GM21360 (cell line): ENCODE measurements around the gene LUZP2.

Experiments
- ATAC-seq: cut with Tn5 transposase; IDR thresholded peaks from one replicate; pipeline ENCODE4 v1.9.1; 2021; ENCODE audit warnings: mild to moderate bottlenecking, moderate library complexity; ENCODE audit not compliant: unreplicated experiment

LUZP2 gene

DNA sequence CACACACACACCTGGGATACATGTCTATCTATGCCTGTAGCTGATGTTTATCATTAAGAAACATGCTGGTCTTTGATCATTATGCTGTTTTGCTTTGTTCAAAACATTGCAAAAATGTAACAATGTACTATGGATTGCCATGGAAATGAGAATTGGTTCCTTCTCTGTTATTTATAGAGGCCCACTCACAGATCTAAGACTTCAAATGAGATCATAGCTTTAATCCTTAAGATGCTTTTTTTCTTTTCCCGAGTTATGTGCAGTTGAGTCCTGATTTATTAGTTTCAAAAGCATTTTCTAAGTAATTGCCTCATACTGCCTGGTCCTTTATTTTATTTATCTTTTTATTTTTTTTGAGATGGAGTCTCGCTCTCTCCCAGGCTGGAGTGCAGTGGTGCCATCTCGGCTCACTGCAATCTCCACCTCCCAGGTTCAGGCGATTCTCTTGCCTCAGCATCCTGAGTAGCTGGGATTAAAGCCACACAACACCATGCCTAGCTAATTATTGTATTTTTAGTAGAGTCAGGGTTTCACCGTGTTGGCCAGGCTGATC is 131.4 kb downstream of the LUZP2 start:
- no peak for ATAC-seq

DNA sequence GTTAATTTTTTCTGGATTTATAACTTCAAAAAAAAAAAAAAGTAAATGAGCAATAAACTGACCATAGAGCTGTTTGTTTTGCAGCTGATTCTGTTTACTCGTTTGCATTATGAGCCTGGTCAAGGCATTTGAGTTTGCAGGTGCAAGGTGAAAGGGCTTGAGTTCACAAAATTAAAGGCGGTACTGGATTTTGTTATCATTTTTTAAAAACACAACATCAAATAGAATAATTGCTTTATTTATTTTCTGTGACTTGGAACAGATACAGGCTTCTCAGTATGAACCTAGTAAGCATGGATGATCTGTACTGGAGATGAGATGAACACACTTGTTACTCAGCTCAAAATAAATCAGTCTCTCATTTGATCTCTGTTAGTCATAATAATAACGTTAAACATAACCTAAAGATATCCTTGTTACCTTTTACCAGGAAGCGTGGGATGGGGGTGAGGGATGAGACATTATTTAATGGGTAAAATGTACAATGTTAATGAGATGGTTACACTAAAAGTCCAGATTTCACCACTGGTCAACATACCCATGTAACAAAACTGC is 137.8 kb downstream of the LUZP2 start:
- ATAC-seq: no peak

DNA sequence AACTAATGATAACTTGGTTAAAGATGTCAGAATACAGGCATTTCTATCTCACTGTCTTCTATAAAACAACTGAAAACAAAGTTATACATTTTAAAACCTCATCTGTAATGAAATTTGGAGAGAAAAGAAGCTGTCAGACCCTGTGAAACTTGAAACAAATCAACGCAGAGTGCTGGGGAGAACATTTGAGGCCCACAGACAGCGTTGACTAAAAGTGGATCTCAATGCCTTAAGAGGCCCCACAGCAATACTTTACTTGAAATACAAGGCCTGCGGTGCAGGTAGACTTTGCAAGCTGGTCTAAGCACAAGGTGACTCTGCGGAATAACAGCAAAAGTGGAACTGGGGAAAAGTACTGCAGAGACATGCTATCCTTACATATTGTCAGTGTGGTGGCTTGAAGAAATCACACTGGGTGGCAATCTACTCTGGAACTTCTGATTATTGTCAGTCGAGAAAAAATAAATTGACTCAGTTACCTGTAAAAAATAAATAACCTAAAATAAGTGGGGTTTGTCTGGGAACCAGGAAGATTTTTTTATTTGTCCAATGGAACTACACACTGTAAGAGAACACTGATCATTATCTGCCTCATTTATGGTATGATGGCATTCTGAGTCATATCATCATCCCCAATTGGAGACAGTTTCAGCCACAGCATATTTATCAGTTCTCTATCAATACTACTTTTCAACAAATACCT is 138.9 kb downstream of the LUZP2 start:
- ATAC-seq: no peak

DNA sequence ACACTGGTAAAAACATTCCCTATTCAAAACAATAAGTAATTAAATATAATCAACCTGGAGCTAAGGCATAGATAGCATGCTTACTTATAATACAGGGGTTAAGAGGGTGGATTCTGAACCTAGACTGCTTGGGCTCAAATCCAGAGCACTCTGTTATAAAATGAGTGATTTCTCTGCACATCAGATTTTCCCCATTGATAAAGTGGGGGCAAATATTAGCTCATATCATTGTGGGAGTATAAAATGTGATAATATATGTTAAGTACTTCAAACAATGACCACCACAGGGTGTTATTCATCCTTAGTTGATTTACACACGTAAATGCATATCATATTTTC is 139.4 kb downstream of the LUZP2 start:
- no peak for ATAC-seq

DNA sequence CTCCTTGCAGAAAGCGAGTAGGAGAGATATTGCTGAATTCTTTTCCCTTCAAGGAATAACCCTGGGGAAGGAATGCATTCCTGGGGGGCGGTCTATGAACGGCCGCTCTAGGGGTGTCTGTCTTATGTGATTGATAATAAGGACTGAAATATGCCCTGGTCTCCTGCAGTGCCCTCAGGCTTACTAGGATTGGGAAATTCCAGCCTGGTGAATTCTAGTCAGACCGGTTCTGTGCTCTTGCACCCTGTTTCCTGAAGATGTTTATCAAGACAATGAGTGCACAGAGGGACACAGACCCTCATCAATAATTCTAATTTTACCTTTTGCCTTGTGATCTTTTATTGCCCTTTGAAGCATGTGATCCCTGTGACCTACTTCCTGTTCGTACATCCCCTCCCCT is 140.7 kb downstream of the LUZP2 start:
- ATAC-seq: no peak

DNA sequence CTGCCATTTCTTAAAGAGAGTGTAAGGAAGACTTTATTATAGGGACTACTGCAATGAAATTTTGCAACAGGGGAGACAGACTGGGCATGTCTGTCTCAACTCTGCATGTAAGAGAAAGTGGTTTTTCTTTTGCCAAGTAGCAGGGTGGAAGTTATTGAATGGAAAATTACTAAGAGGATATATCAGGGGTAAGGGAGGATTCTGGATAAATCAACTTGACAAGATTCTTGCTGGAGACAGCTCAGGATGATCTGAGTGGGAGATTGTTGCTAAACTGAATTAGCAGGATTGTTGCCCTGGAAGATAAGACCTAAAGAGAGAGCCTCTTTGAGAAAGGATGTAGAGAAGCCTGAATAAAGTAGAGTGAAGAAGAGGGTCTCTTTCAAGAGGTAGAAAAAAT is 145.8 kb downstream of the LUZP2 start:
- no peak for ATAC-seq

DNA sequence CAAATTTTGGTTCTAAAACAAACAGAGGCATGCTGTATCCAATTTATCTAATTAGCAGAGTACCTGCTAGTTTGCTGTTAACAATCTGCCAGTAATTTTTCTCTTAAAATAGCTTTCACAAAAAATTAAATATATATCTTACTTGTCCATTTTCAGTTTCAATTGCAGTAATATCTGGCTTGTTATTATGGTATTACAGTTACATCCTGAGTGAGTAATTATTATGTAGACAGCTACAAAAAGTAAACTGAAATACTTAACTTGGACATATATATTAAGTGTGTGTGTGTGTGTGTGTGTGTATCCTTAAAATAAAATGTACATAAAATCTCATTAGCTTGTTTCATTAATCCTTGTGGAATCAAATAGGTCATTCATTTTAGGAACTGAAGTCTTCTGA is 148.7 kb downstream of the LUZP2 start:
- ATAC-seq: no peak

DNA sequence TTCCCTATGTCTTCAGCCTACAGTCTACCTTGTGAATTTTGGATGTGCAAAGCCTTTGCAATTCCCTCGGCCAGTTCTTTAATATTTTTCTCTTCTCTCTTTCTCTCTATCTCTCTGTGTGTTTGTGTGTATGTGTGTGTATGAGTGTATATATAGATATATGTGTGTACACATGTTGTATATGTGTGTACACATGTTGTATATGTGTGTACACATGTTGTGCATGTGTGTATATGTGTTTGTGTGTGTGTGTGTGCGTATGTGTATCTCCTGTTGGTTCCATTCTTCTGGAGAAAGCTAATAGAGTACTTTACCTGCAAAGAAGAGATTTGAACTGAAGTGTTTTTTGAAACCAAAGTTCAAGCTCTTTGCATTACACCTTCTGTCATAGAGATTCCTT is 155.0 kb downstream of the LUZP2 start:
- no peak for ATAC-seq

DNA sequence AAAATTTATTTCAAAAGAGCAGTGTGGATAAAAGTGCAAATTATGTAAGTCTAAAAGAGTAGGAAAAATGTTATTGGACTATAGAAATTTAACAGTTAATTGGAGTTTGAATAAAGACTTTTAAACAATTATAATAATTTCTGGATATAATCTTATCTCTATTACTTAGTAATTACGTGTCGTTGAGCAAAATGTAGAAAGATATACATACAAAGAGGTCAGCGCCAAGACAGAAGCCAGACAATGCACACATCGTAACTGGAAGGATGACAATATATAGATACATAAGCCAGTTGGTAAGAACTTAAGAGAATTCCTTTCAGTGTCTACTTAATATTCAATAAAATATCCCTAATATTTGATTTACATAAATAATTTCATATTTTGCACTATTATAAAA is 157.0 kb downstream of the LUZP2 start:
- ATAC-seq: no peak

DNA sequence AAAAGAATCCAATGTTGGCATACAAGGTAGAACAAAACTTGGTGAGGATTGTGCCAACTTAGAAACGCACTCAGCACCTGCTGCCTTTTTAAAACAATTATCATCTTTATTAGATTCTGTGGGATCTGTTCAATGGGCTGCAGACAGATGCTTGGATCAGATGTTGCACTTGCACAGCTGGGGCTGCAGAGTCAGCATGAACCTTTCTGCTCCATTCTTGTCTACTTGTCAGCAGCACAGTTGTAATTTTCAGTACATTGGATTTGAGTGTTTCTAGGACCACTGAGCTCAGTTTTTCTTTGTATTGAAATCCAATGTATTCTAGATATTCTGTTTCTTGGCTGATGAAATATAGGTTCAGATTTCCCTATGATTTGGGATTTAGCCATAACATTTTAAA is 164.5 kb downstream of the LUZP2 start:
- ATAC-seq: no peak

DNA sequence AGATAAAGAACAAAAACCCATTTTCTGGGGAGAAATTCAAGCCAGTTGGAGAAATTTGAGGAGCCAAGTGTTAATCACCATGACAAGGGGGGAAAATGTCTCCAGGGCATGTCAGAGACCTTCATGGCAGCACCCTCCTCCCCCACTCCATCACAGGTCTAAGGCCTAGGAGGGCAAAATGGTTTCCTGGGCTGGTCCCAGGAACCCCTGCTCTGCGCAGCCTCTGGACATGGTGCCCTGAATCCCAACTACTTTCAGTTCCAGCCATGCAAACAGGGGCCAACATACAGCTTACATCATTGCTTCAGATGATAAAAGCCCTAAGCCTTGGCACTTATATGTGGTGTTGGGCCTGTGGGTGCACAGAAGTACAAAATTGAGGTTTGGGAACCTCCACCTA is 167.5 kb downstream of the LUZP2 start:
- no peak for ATAC-seq

DNA sequence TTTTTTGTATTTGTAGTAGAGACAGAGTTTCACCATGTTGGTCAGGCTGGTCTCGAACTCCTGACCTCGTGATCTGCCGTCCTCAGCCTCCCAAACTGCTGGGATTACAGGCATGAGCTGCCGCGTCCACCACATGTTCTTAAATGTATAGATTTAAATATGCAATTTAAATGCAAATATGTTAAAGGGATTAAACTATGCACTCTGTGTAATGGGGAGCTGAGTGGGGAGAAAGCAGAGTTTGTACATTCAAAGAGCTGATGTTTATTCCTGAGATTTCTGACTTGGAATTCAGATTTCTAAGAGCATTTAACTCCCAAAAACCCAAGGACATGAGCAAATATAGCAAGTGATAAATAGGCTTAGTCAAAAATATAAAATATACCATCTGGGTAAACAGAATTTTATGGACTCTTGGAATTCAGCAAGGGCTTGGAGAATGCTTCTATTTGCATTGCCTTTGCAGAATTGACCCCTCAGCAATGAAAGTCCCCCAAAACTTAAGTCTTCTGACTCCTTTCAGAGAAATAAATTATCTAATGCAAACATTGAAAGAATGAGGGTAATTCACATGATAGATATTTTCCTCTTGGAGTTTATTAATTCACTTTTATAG is 170.6 kb downstream of the LUZP2 start:
- ATAC-seq: no peak

DNA sequence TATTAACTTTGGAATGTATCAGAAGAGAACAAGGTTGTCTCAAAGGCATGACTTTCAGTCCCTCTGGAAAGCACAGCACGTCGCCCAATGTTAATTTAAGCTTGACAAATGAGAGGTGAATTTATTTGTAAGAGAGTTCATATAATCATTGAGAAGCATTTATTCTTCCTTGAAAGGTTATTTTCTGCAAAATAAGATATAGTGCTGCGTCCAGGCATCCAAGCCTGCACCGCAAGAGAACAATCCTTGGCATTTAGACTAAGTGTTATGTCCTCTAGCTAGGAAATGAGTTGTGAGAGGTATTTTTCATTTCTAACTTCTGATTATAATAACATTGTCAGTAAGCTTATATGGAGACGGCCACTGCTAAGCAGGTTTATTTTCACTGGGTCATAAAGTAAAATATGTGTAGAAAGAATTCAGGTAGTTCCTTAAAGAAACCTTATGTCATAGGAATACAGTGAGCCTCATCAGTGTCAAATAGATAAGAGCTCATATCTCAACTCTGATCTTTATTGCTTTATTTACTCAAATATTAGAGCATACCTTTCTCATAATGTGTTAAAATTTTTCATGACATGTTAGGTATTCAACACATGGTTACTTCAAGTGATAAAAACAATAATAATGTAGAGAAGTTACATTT is 182.0 kb downstream of the LUZP2 start:
- ATAC-seq: no peak

DNA sequence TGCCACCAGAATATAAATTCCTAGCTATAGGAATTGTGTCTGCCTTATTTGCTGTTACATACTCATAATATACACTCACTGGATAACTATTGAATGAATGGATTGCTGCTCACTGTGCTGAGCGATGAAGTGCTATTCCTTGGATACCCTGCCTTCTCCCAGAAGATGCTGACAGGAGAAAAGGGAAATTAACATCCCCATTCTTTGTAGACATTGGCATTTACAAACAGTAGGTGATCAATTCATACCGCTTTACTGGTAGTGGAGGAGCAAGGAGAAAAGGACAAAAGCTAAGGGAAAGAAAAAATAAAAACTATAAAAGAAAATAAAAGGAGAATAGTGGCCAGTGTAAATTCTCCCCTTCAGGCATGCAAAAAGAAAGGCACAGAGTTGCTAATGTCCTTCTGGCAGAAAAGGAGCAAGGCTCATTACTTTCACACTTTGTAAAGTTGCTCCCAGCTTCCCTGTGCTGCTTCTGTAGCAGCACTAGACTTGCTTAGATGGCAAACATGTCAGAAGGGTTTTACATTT is 183.0 kb downstream of the LUZP2 start:
- ATAC-seq: no peak

DNA sequence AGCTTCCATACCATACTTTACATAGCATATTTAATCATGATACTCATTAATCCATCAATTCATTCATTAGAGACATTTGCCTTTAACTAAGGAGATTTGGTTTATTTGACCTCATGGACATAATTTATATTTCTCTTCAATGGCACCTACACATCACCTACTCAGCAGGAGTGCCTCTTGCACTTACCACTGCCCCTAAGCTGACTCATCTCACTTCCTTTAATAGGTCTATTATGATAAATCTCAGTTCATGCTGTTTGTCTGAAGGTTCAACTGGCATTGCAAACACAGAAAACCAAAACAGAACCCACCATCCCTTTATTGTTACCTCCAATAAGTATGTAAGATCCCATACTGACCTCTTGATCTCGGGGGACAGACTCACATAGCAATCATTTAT is 186.7 kb downstream of the LUZP2 start:
- ATAC-seq: no peak

DNA sequence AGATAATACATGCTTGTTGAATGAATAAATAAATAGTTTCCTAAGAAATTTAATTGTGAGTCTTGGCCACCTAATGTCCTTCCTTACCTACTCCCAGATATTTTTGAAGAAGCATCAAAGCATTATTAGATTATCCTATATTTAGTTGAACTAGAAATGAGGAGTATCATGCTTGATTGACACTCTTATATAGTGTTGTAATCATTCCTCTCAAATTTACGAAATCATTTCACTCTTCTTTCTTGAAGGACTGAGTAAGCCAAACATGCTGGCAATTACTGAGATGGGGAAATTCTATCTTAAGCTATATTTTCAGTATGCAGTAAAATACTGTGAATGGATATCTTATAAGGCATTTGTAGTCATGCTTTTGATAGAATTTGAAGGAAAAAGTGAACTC is 189.0 kb downstream of the LUZP2 start:
- no peak for ATAC-seq

DNA sequence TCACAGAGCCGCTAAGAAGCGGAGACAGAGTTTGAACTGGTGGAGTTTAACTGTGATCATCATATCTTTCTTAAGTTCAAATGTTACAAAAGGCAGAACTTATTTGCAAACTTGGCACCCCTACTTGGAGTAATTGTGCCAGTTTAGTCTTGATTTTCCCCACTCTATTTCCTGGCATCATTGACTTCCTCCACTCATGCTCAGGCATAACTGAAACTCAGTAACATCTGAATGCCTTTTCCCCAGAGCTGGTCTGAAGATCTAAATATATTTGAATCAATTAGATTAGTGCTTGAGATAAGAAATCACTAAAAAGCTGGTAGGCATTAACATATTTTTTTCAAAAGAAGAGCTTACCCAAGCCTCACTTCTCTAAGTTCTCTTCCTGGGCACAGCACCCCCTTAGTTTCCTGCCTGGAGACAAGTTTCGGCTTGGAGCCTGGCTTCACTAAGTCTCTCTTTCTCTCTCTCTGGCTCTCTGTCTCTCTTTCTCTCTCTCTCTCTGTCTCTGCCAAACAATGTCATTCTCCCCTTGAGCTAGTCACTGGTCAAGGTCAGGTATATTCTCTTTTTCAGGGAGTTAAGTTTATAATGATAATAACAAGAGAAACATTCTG is 190.8 kb downstream of the LUZP2 start:
- ATAC-seq: no peak

DNA sequence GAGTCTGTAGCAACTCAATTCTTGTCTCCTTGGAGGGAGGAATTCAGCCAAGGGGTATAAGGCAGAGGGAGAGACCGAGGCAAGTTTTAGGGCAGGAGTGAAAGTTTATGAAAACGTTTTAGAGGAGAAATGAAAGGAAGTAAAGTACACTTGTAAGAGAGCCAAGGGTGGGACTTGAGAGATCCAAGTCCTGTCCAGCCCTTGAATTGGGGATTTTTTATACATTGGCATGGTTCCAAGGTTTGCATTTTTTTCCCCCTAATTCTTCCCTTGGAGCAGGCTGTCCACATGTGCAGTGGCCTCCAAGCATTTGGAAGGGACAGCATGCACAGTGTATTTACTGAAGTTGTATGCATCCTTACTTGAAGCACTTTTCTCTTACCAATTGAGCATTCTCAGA is 192.1 kb downstream of the LUZP2 start:
- ATAC-seq: no peak

DNA sequence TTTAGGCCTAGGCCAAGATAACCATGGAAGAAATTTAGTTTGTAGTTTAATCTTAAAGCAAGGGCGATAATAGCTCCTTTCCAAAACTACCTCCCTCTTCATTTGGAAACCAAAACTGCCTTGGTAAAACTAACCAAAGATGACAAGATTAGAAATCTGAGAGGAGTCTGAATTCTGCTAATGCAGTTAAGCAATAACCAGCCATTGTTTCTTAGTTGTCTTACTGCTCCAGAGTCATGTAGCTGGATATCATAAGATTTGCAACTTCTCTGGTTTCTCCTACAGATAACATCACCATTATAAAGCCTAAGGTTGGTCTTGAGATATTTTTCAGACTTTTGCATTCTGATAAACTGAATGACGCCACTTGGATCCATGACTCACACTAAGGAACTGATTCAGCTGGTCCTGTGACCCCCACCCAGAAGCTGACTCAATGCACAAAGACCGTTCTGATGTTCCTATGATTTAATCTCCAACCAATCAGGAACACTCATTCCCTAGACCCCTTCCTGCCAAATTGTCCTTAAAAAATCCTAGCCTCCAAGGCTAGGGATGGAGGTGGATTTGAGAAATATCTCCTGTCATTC is 200.8 kb downstream of the LUZP2 start:
- ATAC-seq: no peak

DNA sequence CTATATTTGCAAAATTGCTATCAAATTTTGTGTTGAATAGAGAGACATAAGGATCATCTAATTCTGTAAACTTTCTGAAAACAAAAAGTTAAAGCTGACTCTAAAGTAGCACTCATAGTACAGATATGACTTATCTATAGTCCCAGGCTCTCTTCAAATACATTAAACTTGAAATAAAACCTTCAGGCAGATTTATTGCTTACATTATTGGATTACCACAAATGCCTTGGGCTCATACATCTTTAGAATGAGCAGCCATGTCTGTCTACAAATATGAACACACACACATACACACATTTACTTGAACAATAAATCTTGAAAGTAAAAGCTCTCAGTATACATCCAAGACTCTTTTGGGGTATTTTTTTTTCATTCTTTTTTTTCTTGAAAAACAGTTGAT is 207.9 kb downstream of the LUZP2 start:
- ATAC-seq: no peak

DNA sequence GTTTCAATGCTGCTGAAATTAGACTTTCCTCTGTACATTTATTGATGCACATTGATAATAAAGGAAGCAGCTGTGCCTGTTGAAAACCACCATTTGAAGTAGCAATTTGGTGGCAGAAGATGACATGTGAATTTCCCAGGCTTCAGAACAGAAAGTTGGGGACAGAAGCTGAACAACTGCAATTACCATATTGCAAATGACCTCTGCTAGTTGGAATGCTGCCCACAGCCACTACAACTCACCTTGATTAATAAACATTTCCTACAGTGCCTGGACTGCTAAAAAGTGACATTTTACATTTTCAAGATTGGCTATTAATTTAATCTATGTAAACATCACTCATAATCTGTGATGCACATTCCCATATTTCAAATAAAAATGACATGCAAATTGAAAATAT is 208.6 kb downstream of the LUZP2 start:
- no peak for ATAC-seq
